Spleen (tissue), 11 donors: ENCODE measurements around the gene GRAMD1A. TPM values are rescaled to one million over a fixed set of nuclear protein-coding genes. Genes with fewer than 3 reads are reported as not detected.

Experiments
- DNase-seq: peaks from one replicate; pipeline ENCODE4 v3.0.0-alpha.2; 2020
- H3K27ac ChIP-seq, 8 donors: fragments of 200-600 bp; sonication (generic) in 7 of 8; 1 replicate in 4 of 8; 2 replicates in 4 of 8; pipeline versions ENCODE4 v1.5.0 to v1.8.0; 2016 to 2021; ENCODE audit warnings: inconsistent platforms in 4 of 8, mild to moderate bottlenecking in 4 of 8, moderate library complexity in 1 of 8
- H3K27me3 ChIP-seq, 7 donors: fragments of 200-600 bp; sonication (generic) in 6 of 7; replicated peaks in 1 of 7; 1 replicate in 4 of 7; 2 replicates in 3 of 7; pipeline versions ENCODE4 v1.5.0 to v1.8.0; 2016 to 2021; ENCODE audit warnings: inconsistent platforms in 3 of 7, mild to moderate bottlenecking in 1 of 7
- H3K36me3 ChIP-seq, 6 donors: fragments of 200-600 bp; sonication (generic) in 5 of 6; 1 replicate in 4 of 6; 2 replicates in 2 of 6; pipeline versions ENCODE4 v1.5.0 to v1.8.0; 2016 to 2021; ENCODE audit warnings: inconsistent platforms in 2 of 6
- H3K4me1 ChIP-seq, 6 donors: fragments of 200-600 bp; sonication (generic) in 5 of 6; 1 replicate in 3 of 6; 2 replicates in 3 of 6; pipeline versions ENCODE4 v1.5.0 to v1.8.0; 2016 to 2021; ENCODE audit warnings: inconsistent platforms in 3 of 6
- H3K4me3 ChIP-seq, 8 donors: fragments of 200-600 bp; sonication (generic) in 7 of 8; 1 replicate in 4 of 8; 2 replicates in 4 of 8; pipeline versions ENCODE4 v1.5.0 to v1.8.0; 2016 to 2021; ENCODE audit warnings: inconsistent platforms in 4 of 8, mild to moderate bottlenecking in 4 of 8, moderate library complexity in 2 of 8
- H3K9me3 ChIP-seq, 8 donors: fragments of 200-600 bp; sonication (generic) in 7 of 8; 1 replicate in 4 of 8; 2 replicates in 4 of 8; pipeline versions ENCODE4 v1.5.0 to v1.8.0; 2016 to 2021; ENCODE audit warnings: inconsistent platforms in 4 of 8
- POLR2A ChIP-seq, 3 donors: fragments of 450-650 bp; IDR thresholded peaks; one replicate each; pipeline ENCODE4 v1.5.1; 2017; ENCODE audit warnings: antibody characterized with exemption in 3 of 3, mild to moderate bottlenecking in 1 of 3
- POLR2AphosphoS5 ChIP-seq, 3 donors: sonication (generic); formaldehyde crosslinking; IDR thresholded peaks; one replicate each; pipeline ENCODE4 v1.5.1; 2017; ENCODE audit warnings: antibody characterized with exemption in 3 of 3
- WGBS, 5 donors: extraction: QIAGEN DNeasy Blood & Tissue Kit in 3 of 5; methylation state at CpG; one replicate each; pipeline versions ENCODE4 v1.1.5 to v1.1.7; 2013 to 2018; 5-methylcytosine and 5-hydroxymethylcytosine counted together
- intact Hi-C: fragments of 100-400 bp; cut with DNase I; formaldehyde crosslinking; loops from one replicate; pipeline ENCODE4 v1.15.0; 2023; ENCODE audit warnings: low total_unique reads
- polyA plus RNA-seq, 3 donors: library from polyadenylated mRNA; stranded (reverse); fragments of 200-250 nt; gene quantifications; one replicate each; pipeline ENCODE4 v1.2.1, GENCODE V29; 2013
- total RNA-seq, 7 donors: library from RNA; depleted of rRNA in 3 of 7; stranded (reverse); fragments of >200 nt in 3 of 7; fragmentation: NEBNext Ultra II Directional in 4 of 7; extraction: Animal tissue kit (Norgen Biotek cat#: 25700) in 4 of 7; gene quantifications; one replicate each; pipeline versions ENCODE4 v1.1.0 to v1.2.1, GENCODE V29; 2016 to 2021
- TF ChIP-seq, protein P1 (sequence below), 11 experiments: fragments of 200-600 bp in 7 of 11; fragments of 450-650 bp in 4 of 11; sonication (generic) in 4 of 11; IDR thresholded peaks in 8 of 11; conservative IDR thresholded peaks in 3 of 11; 1 replicate in 7 of 11; 2 replicates in 4 of 11; pipeline versions ENCODE4 v1.4.0 to v1.8.0; 2016 to 2021; ENCODE audit warnings: antibody characterized with exemption in 11 of 11, inconsistent platforms in 4 of 11, mild to moderate bottlenecking in 1 of 11
- donor health status: healthy with polysubstance abuse.
- donor health status: DM: no; HTN: no; CAD: no; lungs with moderate emphysema.
- donor health status: DM: no; HTN: no; CAD: no.
- donor health status: Bipolar disorder and iron deficiency.
- donor health status: healthy.
- donor health status: DM: no; HTN: no; CAD: no.
- donor health status: DM: yes; HTN: yes; CAD: no.

Gene GRAMD1A
- total and polyA plus RNA-seq, 10 donors: 30.0 to 177 (median 101) TPM

DNA sequence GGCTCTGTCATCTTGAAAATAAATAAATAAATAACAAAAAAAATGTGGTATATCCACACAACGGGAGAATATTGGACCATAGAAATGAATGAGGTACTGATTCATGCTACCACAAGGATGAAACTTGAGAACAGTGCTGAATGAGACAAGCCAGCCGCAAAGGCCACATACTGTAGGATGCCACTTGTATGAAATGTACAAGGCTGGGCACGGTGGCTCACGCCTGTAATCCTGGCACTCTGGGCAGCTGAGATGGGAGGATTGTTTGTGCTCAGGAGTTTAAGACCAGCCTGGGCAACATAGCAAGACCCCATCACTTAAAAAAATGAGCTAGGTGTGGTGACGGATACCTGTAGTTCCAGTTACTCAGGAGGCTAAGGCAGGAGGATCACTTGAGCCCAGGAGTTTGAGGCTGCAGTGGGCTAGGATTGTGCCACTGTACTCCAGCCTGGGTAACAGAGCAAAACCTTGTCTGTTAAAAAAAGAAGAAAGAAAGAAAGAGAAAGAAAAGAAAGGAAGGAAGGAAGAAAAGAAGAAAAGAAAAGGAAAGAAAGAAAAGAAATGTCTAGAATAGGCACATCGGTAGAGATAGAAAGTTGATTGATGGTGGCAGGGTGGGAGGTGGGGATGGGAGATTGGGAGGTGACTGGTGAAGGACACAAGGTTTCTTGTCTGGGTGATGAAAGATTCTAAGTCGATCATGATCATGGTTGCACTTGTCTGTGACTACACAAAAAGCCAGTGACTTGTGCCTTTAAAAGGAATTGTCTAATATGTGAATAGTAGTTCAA is 61.7 kb downstream of the GRAMD1A start:
- WGBS, 5 donors: 76 to 89% (median 81%) methylated on average over 7 of the region's 7 CpGs
- TF ChIP-seq POLR2AphosphoS5 (IDR thresholded peaks at IDR 0.05) (no peak), POLR2A (IDR thresholded peaks at IDR 0.05) (no peak)
- TF ChIP-seq, protein P1, sequence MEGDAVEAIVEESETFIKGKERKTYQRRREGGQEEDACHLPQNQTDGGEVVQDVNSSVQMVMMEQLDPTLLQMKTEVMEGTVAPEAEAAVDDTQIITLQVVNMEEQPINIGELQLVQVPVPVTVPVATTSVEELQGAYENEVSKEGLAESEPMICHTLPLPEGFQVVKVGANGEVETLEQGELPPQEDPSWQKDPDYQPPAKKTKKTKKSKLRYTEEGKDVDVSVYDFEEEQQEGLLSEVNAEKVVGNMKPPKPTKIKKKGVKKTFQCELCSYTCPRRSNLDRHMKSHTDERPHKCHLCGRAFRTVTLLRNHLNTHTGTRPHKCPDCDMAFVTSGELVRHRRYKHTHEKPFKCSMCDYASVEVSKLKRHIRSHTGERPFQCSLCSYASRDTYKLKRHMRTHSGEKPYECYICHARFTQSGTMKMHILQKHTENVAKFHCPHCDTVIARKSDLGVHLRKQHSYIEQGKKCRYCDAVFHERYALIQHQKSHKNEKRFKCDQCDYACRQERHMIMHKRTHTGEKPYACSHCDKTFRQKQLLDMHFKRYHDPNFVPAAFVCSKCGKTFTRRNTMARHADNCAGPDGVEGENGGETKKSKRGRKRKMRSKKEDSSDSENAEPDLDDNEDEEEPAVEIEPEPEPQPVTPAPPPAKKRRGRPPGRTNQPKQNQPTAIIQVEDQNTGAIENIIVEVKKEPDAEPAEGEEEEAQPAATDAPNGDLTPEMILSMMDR (IDR thresholded peaks at IDR 0.05 in 8 of 11, conservative IDR thresholded peaks at IDR 0.05 in 3 of 11): no peak
- H3K27me3 ChIP-seq: no peaks in the 10 kb centered on the region

GRCh38 chr19:35062942-35063341 is 62.8 kb downstream of the GRAMD1A start:
- intact Hi-C loops: no loop called here
- no peaks in the 10 kb centered on the region for H3K36me3 ChIP-seq
- no peak overlapping the region for H3K27ac ChIP-seq
- WGBS, 5 donors: 85 to 94% (median 88%) methylated on average over 7 of the region's 7 CpGs
- H3K4me1 ChIP-seq: peaks cover 0 to 10% (median 6%) of the 10 kb centered on the region in 6 donors
- peaks cover 0 to 3% (median 0%) of the 10 kb centered on the region in 8 donors for H3K9me3 ChIP-seq
- no peaks in the 10 kb centered on the region for H3K27me3 ChIP-seq
- TF ChIP-seq POLR2A (IDR thresholded peaks at IDR 0.05): no peak
- no peak for TF ChIP-seq POLR2AphosphoS5 (IDR thresholded peaks at IDR 0.05)
- TF ChIP-seq, protein P1 (IDR thresholded peaks at IDR 0.05 in 8 of 11, conservative IDR thresholded peaks at IDR 0.05 in 3 of 11): no peak
- no peak for DNase-seq
- no peak overlapping the region for H3K4me3 ChIP-seq

More for the DNA sequence above, 61.7 kb downstream of the GRAMD1A start:
- no peak overlapping the region for H3K27ac ChIP-seq
- no peak for DNase-seq
- peaks cover 0 to 3% (median 0%) of the 10 kb centered on the region in 8 donors for H3K9me3 ChIP-seq
- peaks cover 0 to 2% (median 0%) of the 10 kb centered on the region in 6 donors for H3K4me1 ChIP-seq
- intact Hi-C loops: no loop called here
- H3K36me3 ChIP-seq: no peaks in the 10 kb centered on the region
- no peak overlapping the region for H3K4me3 ChIP-seq

DNA sequence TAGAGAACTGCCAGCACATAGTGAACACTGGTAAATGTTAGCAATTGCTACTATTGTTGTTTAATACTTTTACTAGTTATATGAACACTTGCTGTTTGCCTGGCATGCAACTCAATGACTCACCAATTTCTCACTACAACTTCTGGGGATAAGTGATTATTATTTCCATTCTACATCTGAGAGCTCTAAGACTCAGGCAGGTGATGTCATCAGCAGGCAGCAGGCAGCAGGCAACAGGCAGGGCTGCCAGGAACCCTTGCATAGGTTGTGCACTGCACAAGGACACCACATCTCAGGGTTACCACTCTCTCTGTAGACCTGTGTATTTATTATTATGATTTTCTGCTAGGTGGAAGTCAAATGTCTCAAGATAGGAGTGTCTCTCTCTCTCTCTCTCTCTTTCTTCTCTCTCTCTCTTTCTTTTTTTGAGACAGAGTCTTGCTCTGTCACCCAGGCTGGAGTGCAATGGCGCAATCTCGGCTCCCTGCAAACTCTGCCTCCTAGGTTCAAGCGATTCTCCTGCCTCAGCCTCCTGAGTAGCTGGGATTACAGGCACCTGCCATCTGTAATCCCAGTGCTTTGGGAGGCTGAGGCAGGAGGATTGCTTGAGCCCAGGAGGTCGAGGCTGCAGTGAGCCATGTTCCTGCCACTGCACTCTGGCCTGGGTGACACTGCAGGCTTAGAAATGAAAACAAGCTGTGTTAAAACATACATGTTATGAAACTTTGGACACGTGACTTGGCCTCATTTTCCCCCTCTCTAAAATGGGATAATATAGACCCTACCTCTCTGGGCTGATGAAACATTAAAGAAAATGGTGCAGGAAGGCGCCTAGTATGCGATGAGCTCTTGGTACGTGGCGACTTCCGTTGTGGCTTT is 64.1 kb downstream of the GRAMD1A start:
- 76 to 88% (median 79%) methylated on average over 10 of the region's 10 CpGs for WGBS, 5 donors
- H3K4me3 ChIP-seq: no peak overlapping the region
- no peaks in the 10 kb centered on the region for H3K36me3 ChIP-seq
- no peaks in the 10 kb centered on the region for H3K27me3 ChIP-seq
- no peak for DNase-seq
- peaks cover 0 to 3% (median 0%) of the 10 kb centered on the region in 8 donors for H3K9me3 ChIP-seq
- TF ChIP-seq POLR2AphosphoS5 (IDR thresholded peaks at IDR 0.05) (no peak), POLR2A (IDR thresholded peaks at IDR 0.05) (no peak)
- TF ChIP-seq, protein P1 (IDR thresholded peaks at IDR 0.05 in 8 of 11, conservative IDR thresholded peaks at IDR 0.05 in 3 of 11): no peak
- H3K4me1 ChIP-seq: peaks cover 0 to 10% (median 6%) of the 10 kb centered on the region in 6 donors
- no peak overlapping the region for H3K27ac ChIP-seq
- intact Hi-C loops: no loop called here
